Activated CD4-positive, alpha-beta T cell treated with anti-CD3 and anti-CD28 coated beads, Interleukin-2, amount 10 ng/mL, durations not matched to agents 7 days and 5 days (primary cell): ENCODE data around the gene MAP2K7. TPM values are rescaled to one million over a fixed set of nuclear protein-coding genes. Genes with fewer than 3 reads are reported as not detected.
A peak's percentile ranks its signal among the peaks of the same experiment; 100 is the strongest.

Experiments
- CTCF ChIA-PET: fragments of 350-600 bp; sonication (Branson Sonifier 250); formaldehyde crosslinking; loops from one replicate; lab custom pipeline; 2021; ENCODE audit warnings: antibody characterized with exemption; lab: Charles Lee
- POLR2A ChIA-PET: fragments of 350-600 bp; sonication (Branson Sonifier 250); formaldehyde crosslinking; loops from one replicate; lab custom pipeline; 2021; ENCODE audit warnings: antibody characterized with exemption; lab: Charles Lee
- DNase-seq: peaks from one replicate; pipeline ENCODE4 v3.0.0-alpha.2; 2020
- H3K27ac Mint-ChIP-seq: one replicate; pipeline ENCODE4 v1.8.0; 2021; ENCODE audit warnings: mild to moderate bottlenecking, moderate library complexity, mixed read lengths
- H3K27me3 Mint-ChIP-seq: one replicate; pipeline ENCODE4 v1.8.0; 2021; ENCODE audit warnings: mixed read lengths
- H3K36me3 Mint-ChIP-seq: one replicate; pipeline ENCODE4 v1.8.0; 2021; ENCODE audit warnings: low read depth, mixed read lengths
- H3K4me1 Mint-ChIP-seq: one replicate; pipeline ENCODE4 v1.8.0; 2021; ENCODE audit warnings: mixed read lengths
- H3K4me3 Mint-ChIP-seq: one replicate; pipeline ENCODE4 v1.8.0; 2021; ENCODE audit warnings: mild to moderate bottlenecking, moderate library complexity, mixed read lengths
- H3K9me3 Mint-ChIP-seq: one replicate; pipeline ENCODE4 v1.8.0; 2021; ENCODE audit warnings: mixed read lengths
- total RNA-seq, 2 experiments: library from RNA; stranded (reverse); gene quantifications; one replicate each; pipeline ENCODE4 v1.2.3, GENCODE V29; 2021

Gene MAP2K7
- total RNA-seq, 2 experiments from 2014 or later = 44.1 to 45.6 TPM

GRCh38 chr19:7895565-7895964, 8.1 kb upstream of the MAP2K7 start:
- ChIA-PET CTCF (interaction anchor here (0.6 kb wide), 2 partner anchors 24 to 785 kb away, joined by 5 read pairs; no protein-coding TSS in a partner anchor), POLR2A (no interaction called here)
- Mint-ChIP-seq H3K9me3 (no peaks in the 10 kb centered on the region), H3K27me3 (peaks cover 3% of the 10 kb centered on the region), H3K36me3 (no peaks in the 10 kb centered on the region), H3K27ac (no peak overlapping the region), H3K4me3 (no peak overlapping the region), H3K4me1 (no peaks in the 10 kb centered on the region)
- DNase-seq = no peak

- POLR2A ChIA-PET = no interaction called here
- H3K27ac Mint-ChIP-seq = no peak overlapping the region
- CTCF ChIA-PET = interaction anchor here (0.6 to 1.5 kb wide), 5 partner anchors 10 to 139 kb away, joined by 3 to 5 read pairs (median 4); no protein-coding TSS in a partner anchor
- no peaks in the 10 kb centered on the region for H3K36me3 Mint-ChIP-seq
- no peak overlapping the region for H3K4me3 Mint-ChIP-seq
- no peaks in the 10 kb centered on the region for H3K9me3 Mint-ChIP-seq
- no peak for DNase-seq
- H3K27me3 Mint-ChIP-seq = no peaks in the 10 kb centered on the region
- no peaks in the 10 kb centered on the region for H3K4me1 Mint-ChIP-seq
Observed at GRCh38 chr19:7897292-7897691, 6.4 kb upstream of the MAP2K7 start.

- Mint-ChIP-seq H3K27me3 (no peaks in the 10 kb centered on the region), H3K4me3 (no peak overlapping the region), H3K9me3 (no peaks in the 10 kb centered on the region), H3K4me1 (peaks cover 8% of the 10 kb centered on the region), H3K36me3 (no peaks in the 10 kb centered on the region), H3K27ac (no peak overlapping the region)
- DNase-seq = no peak
- ChIA-PET POLR2A (no interaction called here), CTCF (interaction anchor here (0.7 to 3.7 kb wide), 3 partner anchors 29 to 44 kb away, joined by 3 to 20 read pairs (median 4); no protein-coding TSS in a partner anchor)
Observed at GRCh38 chr19:7898967-7899366, 4.7 kb upstream of the MAP2K7 start.

GRCh38 chr19:7899751-7900378, 3.8 kb upstream of the MAP2K7 start:
- no peaks in the 10 kb centered on the region for H3K9me3 Mint-ChIP-seq
- H3K4me1 Mint-ChIP-seq = peaks cover 12% of the 10 kb centered on the region
- H3K36me3 Mint-ChIP-seq = peaks cover 4% of the 10 kb centered on the region
- H3K27ac Mint-ChIP-seq = no peak overlapping the region
- H3K27me3 Mint-ChIP-seq = no peaks in the 10 kb centered on the region
- ChIA-PET CTCF (interaction anchor here (0.6 to 3.7 kb wide), 4 partner anchors 25 to 332 kb away, joined by 3 to 20 read pairs (median 4); partner anchors contain the start of gene PRR36), POLR2A (no interaction called here)
- H3K4me3 Mint-ChIP-seq = no peak overlapping the region
- no peak for DNase-seq

GRCh38 chr19:7900401-7900870, 3.2 kb upstream of the MAP2K7 start:
- H3K36me3 Mint-ChIP-seq = peaks cover 7% of the 10 kb centered on the region
- no peak for DNase-seq
- H3K27ac Mint-ChIP-seq = no peak overlapping the region
- no peaks in the 10 kb centered on the region for H3K27me3 Mint-ChIP-seq
- no peaks in the 10 kb centered on the region for H3K9me3 Mint-ChIP-seq
- POLR2A ChIA-PET = no interaction called here
- H3K4me1 Mint-ChIP-seq = peaks cover 16% of the 10 kb centered on the region
- no peak overlapping the region for H3K4me3 Mint-ChIP-seq
- CTCF ChIA-PET = interaction anchor here (0.6 to 3.7 kb wide), 4 partner anchors 31 to 332 kb away, joined by 3 to 20 read pairs (median 4); no protein-coding TSS in a partner anchor

- H3K27me3 Mint-ChIP-seq = no peaks in the 10 kb centered on the region
- H3K36me3 Mint-ChIP-seq = peaks cover 10% of the 10 kb centered on the region
- H3K4me1 Mint-ChIP-seq = peaks cover 21% of the 10 kb centered on the region
- no peaks in the 10 kb centered on the region for H3K9me3 Mint-ChIP-seq
- ChIA-PET POLR2A (no interaction called here), CTCF (interaction anchor here (1.5 to 3.7 kb wide), 2 partner anchors 32 to 333 kb away, joined by 4 to 20 read pairs; no protein-coding TSS in a partner anchor)
- H3K4me3 Mint-ChIP-seq = no peak overlapping the region
- no peak overlapping the region for H3K27ac Mint-ChIP-seq
- DNase-seq = no peak
Observed at GRCh38 chr19:7900931-7901330, 2.7 kb upstream of the MAP2K7 start.

- DNase-seq = no peak
- H3K9me3 Mint-ChIP-seq = no peaks in the 10 kb centered on the region
- no peaks in the 10 kb centered on the region for H3K27me3 Mint-ChIP-seq
- H3K36me3 Mint-ChIP-seq = peaks cover 10% of the 10 kb centered on the region
- CTCF ChIA-PET = interaction anchor here (0.6 to 3.7 kb wide), 4 partner anchors 11 to 333 kb away, joined by 3 to 20 read pairs (median 4); no protein-coding TSS in a partner anchor
- no peak overlapping the region for H3K4me3 Mint-ChIP-seq
- H3K4me1 Mint-ChIP-seq = peaks cover 23% of the 10 kb centered on the region
- H3K27ac Mint-ChIP-seq = no peak overlapping the region
- POLR2A ChIA-PET = no interaction called here
Observed at GRCh38 chr19:7901337-7901736, 2.3 kb upstream of the MAP2K7 start.

- Mint-ChIP-seq H3K9me3 (no peaks in the 10 kb centered on the region), H3K4me1 (peaks cover 26% of the 10 kb centered on the region), H3K36me3 (peaks cover 10% of the 10 kb centered on the region), H3K27ac (peak overlapping the region; percentile 92), H3K27me3 (no peaks in the 10 kb centered on the region), H3K4me3 (peak overlapping the region; percentile 81)
- no peak for DNase-seq
- POLR2A ChIA-PET = no interaction called here
- CTCF ChIA-PET = interaction anchor here (1.0 to 3.7 kb wide), 9 partner anchors 9 to 222 kb away, joined by 3 to 20 read pairs (median 4); partner anchors contain the start of genes SNAPC2 and TRAPPC5
Observed at GRCh38 chr19:7902796-7903243, 857 bp upstream of the MAP2K7 start.

- peaks cover 29% of the 10 kb centered on the region for H3K4me1 Mint-ChIP-seq
- DNase-seq = peak; percentile 69
- CTCF ChIA-PET = interaction anchor here (0.6 to 1.6 kb wide), 18 partner anchors 8 to 336 kb away, joined by 3 to 19 read pairs (median 4); partner anchors contain the start of genes SNAPC2, TIMM44 and TRAPPC5
- H3K9me3 Mint-ChIP-seq = no peaks in the 10 kb centered on the region
- peaks cover 10% of the 10 kb centered on the region for H3K36me3 Mint-ChIP-seq
- peak overlapping the region; percentile 81 for H3K4me3 Mint-ChIP-seq
- no peaks in the 10 kb centered on the region for H3K27me3 Mint-ChIP-seq
- POLR2A ChIA-PET = interaction anchor here (0.6 kb wide), 1 partner anchor 543 kb away, joined by 12 read pairs; no protein-coding TSS in a partner anchor
- peak overlapping the region; percentile 94 for H3K27ac Mint-ChIP-seq
Observed at GRCh38 chr19:7904074-7905020, 670 bp downstream of the MAP2K7 start.

GRCh38 chr19:7905268-7905667, 1.6 kb downstream of the MAP2K7 start:
- H3K27me3 Mint-ChIP-seq = no peaks in the 10 kb centered on the region
- no peak for DNase-seq

GRCh38 chr19:7905859-7906258, 2.2 kb downstream of the MAP2K7 start:
- POLR2A ChIA-PET = no interaction called here
- no peaks in the 10 kb centered on the region for H3K9me3 Mint-ChIP-seq
- CTCF ChIA-PET = interaction anchor here (1.3 kb wide), 1 partner anchor 12 kb away, joined by 3 read pairs; no protein-coding TSS in a partner anchor
- peaks cover 14% of the 10 kb centered on the region for H3K36me3 Mint-ChIP-seq
- peaks cover 29% of the 10 kb centered on the region for H3K4me1 Mint-ChIP-seq
- H3K27ac Mint-ChIP-seq = peak overlapping the region; percentile 70
- no peak for DNase-seq
- H3K4me3 Mint-ChIP-seq = peak overlapping the region; percentile 69
- H3K27me3 Mint-ChIP-seq = no peaks in the 10 kb centered on the region

More at GRCh38 chr19:7905268-7905667, 1.6 kb downstream of the MAP2K7 start:
- POLR2A ChIA-PET = no interaction called here
- H3K36me3 Mint-ChIP-seq = peaks cover 10% of the 10 kb centered on the region
- H3K27ac Mint-ChIP-seq = peak overlapping the region; percentile 94
- CTCF ChIA-PET = interaction anchor here (0.6 kb wide), 1 partner anchor 28 kb away, joined by 3 read pairs; no protein-coding TSS in a partner anchor
- peaks cover 29% of the 10 kb centered on the region for H3K4me1 Mint-ChIP-seq
- no peaks in the 10 kb centered on the region for H3K9me3 Mint-ChIP-seq
- peak overlapping the region; percentile 78 for H3K4me3 Mint-ChIP-seq

GRCh38 chr19:7907122-7907521, 3.4 kb downstream of the MAP2K7 start:
- CTCF ChIA-PET = interaction anchor here (0.7 to 2.1 kb wide), 3 partner anchors 11 to 1757 kb away, joined by 3 to 10 read pairs (median 3); no protein-coding TSS in a partner anchor
- Mint-ChIP-seq H3K9me3 (no peaks in the 10 kb centered on the region), H3K4me3 (no peak overlapping the region), H3K27ac (no peak overlapping the region), H3K36me3 (peaks cover 16% of the 10 kb centered on the region), H3K4me1 (peaks cover 29% of the 10 kb centered on the region), H3K27me3 (no peaks in the 10 kb centered on the region)
- POLR2A ChIA-PET = interaction anchor here (0.6 kb wide), 1 partner anchor 263 kb away, joined by 3 read pairs; no protein-coding TSS in a partner anchor
- DNase-seq = no peak
